Measurements from ENCODE around the gene CTSL. TPM values are rescaled to one million over a fixed set of nuclear protein-coding genes. Genes with fewer than 3 reads are reported as not detected.

The CTSL gene
- total and polyA plus RNA-seq, 2 of the 13 experiments (the other 11 are each of a cell fraction or from before 2014, with no cell fraction given): 78.1 to 113 TPM

GRCh38 chr9:87725900-87726709, at the start of gene CTSL (continued):
- TF ChIP-seq ZNF687 (CRISPR knock-in tag; IDR thresholded peaks at IDR 0.05) (peak; percentile 99), DDIT3 (CRISPR knock-in tag; IDR thresholded peaks at IDR 0.05) (no peak), MIER3 (CRISPR knock-in tag; IDR thresholded peaks at IDR 0.05; ENCODE audit: borderline replicate concordance) (peak; percentile 62; the same call in 1 of the 2 replicates), HCFC1 (IDR thresholded peaks at IDR 0.05; ENCODE audit: low read depth, low read length) (no peak), ZUFSP (CRISPR knock-in tag; IDR thresholded peaks at IDR 0.05; ENCODE audit: borderline replicate concordance) (no peak), ZNF749 (CRISPR knock-in tag; IDR thresholded peaks at IDR 0.05; ENCODE audit: borderline replicate concordance) (peak; percentile 77; the same call in 1 of the 2 replicates), KAT8 (CRISPR knock-in tag; IDR thresholded peaks at IDR 0.05) (peak; percentile 85), CSRNP2 (CRISPR knock-in tag; conservative IDR thresholded peaks at IDR 0.05; ENCODE audit: low read depth) (no peak), GATA4 (IDR thresholded peaks at IDR 0.05; ENCODE audit: borderline replicate concordance, low read depth) (no peak), KLF13 (CRISPR knock-in tag; IDR thresholded peaks at IDR 0.05) (no peak), ZNF335 (CRISPR knock-in tag; IDR thresholded peaks at IDR 0.05) (peak; percentile 46; the same call in 1 of the 2 replicates), FOXO4 (CRISPR knock-in tag; conservative IDR thresholded peaks at IDR 0.05) (no peak), AGO1 (IDR thresholded peaks at IDR 0.05; ENCODE audit: low read depth, low read length, poor library complexity, severe bottlenecking) (peak; percentile 38), NPAS2 (CRISPR knock-in tag; IDR thresholded peaks at IDR 0.05; ENCODE audit: borderline replicate concordance) (no peak)
- TF ChIP-seq, protein P1, sequence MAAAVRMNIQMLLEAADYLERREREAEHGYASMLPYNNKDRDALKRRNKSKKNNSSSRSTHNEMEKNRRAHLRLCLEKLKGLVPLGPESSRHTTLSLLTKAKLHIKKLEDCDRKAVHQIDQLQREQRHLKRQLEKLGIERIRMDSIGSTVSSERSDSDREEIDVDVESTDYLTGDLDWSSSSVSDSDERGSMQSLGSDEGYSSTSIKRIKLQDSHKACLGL (CRISPR knock-in tag; IDR thresholded peaks at IDR 0.05): no peak
- TF ChIP-seq, protein P2, sequence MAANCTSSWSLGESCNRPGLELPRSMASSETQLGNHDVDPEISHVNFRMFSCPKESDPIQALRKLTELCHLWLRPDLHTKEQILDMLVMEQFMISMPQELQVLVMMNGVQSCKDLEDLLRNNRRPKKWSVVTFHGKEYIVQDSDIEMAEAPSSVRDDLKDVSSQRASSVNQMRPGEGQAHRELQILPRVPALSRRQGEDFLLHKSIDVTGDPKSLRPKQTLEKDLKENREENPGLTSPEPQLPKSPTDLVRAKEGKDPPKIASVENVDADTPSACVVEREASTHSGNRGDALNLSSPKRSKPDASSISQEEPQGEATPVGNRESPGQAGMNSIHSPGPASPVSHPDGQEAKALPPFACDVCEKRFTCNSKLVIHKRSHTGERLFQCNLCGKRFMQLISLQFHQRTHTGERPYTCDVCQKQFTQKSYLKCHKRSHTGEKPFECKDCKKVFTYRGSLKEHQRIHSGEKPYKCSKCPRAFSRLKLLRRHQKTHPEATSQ (CRISPR knock-in tag; IDR thresholded peaks at IDR 0.05; ENCODE audit: borderline replicate concordance): no peak
